ENCODE measurements around the gene RELT.

Gene RELT

GRCh38 chr11:73366265-73366610 is 10.0 kb upstream of the RELT start:
- intact Hi-C loops (cut with DNase I) = no loop called here

GRCh38 chr11:73366953-73367352 is 9.2 kb upstream of the RELT start:
- no peak for DNase-seq
- intact Hi-C loops (cut with DNase I) = no loop called here

More at GRCh38 chr11:73366265-73366610, 10.0 kb upstream of the RELT start:
- DNase-seq = no peak

DNA sequence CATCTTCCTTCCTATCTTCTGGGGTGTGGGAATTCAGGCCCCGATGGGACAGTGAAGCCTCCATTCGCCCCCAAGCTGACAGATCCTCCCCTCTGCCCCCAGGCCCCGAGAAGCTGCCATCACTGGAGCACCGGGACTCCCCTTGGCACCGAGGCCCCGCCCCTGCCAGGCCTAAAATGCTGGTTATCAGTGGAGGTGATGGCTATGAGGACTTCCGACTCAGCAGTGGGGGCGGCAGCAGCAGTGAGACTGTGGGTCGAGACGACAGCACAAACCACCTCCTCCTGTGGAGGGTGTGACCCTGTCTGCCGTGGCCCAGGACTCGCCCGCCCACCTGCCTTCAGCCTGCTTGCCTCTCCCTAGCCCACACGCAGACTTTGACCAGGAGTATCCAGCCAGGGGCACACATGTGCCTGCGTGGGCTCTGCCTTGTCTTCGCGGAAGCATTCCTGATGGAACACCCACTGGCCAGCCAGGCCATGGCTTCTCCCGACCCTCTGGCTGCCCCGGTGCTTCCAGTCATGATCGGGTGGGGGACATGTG is 8.6 kb upstream of the RELT start:
- peak in 1 of 42 donors; percentile 40 for DNase-seq
- intact Hi-C loops (cut with DNase I) = no loop called here

- no peak for DNase-seq
- intact Hi-C loops (cut with DNase I) = no loop called here
These were observed 3.7 kb upstream of the RELT start for GRCh38 chr11:73372375-73372993.

GRCh38 chr11:73374151-73374550 is 2.0 kb upstream of the RELT start:
- intact Hi-C loops (cut with DNase I) = no loop called here
- DNase-seq = peak in 1 of 42 donors; percentile 11

- intact Hi-C loops (cut with DNase I) = no loop called here
- no peak for DNase-seq
These were observed 404 bp upstream of the RELT start for GRCh38 chr11:73375830-73376159.

DNA sequence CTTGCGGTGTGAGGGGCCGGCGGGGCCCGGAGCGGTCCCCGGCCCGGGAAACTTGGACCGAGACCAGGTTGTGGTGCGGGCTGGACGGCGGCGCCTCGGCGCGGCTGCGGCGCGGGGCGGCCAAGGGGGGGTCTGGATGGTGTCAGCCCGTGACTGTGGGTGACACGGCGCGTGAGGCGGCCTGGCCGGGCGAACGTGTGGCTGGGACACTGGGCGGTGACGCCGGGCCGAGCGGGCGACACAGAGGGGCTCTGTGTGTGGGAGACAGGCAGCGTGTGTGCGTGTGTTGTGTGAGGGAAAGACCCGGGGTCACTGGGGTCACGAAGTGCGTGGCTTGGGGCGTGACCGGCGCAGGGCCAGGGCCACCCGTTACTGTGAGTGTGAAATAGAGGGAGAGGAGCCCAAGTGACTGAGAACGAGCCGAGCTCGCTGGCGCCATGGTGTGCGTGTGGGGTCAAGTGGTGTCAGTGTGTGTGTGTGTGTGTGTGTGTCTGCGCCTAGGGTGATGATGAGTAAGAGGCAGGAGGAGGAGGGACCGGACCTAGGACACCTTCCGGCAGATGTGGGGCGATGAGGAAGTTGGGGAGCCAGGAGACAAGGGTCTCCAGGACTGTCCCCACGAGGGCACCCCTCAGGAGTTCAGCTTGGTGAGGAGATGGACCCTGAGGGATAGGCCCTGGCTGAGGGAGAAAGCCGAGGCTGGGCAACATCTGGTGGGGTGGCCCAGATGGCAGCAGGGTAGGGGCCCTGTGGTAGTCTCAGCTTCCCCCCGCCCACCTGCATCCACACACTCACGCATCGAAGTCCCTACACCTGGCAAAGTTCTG is 817 bp downstream of the RELT start:
- intact Hi-C loops (cut with DNase I) = no loop called here
- DNase-seq = peak in 36 of 42 donors; percentile 24 to 80 (median 57)

DNA sequence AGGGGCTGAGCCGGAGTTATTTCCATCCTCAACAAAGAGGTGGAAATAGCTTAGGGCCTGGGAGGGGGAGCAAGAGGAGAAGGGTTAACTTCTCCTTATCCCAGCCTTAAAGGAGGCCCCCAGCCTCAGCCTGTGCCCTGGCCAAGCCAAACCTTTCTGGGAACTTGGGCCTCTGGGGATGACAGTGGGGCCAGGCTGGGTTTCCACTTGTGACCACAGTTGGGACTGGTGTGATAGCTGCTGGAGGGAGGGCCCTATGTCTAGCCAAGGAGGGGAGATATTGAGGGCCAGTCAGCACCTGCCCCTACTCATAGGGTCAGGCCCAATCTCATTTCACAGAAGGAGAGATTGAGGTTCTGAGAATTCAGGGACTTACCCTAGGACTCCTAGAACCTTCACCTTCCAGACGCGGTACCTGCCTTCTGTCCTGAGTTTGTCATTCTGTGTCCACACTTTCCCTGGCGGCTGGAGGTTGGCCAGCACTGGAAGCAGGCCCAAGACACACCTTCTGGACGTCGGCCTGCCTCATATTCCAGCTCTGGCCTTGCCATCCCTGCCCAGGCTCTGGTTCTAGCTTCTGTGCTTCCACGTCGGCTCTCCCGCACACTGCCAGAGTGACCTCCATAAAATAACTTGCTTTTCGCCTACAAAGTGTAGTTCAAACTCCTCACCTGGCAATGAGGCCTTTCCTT is 3.1 kb downstream of the RELT start:
- intact Hi-C loops (cut with DNase I) = no loop called here
- no peak for DNase-seq

- intact Hi-C loops (cut with DNase I) = no loop called here
- DNase-seq = no peak
These were observed 4.1 kb downstream of the RELT start for GRCh38 chr11:73380331-73380730.

DNA sequence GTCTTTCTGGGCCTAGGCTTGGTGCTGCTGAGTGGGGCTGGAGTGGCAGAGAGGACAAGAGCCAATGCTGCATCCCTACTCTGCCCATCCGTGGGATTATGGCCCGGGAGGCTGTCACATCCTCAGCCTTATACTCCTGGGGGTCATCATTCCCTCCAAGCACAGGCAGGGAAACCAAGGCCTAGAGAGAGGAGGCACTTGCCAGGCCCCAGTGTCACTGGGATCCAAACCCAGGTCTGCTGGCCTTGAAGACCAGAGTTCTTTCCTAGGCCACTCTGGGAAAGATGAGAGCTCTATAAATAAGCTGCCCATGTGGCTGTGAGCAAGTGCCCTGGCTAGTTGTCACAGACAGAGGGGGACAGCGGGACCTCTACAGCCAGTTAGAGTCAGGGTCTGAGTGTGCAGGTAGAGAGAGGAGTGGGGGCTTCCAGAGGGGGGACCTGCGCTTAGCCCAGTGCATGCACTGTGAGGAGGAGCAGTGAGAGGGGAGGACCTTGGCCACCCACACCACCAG is 4.8 kb downstream of the RELT start:
- intact Hi-C loops (cut with DNase I) = no loop called here
- DNase-seq = no peak

DNA sequence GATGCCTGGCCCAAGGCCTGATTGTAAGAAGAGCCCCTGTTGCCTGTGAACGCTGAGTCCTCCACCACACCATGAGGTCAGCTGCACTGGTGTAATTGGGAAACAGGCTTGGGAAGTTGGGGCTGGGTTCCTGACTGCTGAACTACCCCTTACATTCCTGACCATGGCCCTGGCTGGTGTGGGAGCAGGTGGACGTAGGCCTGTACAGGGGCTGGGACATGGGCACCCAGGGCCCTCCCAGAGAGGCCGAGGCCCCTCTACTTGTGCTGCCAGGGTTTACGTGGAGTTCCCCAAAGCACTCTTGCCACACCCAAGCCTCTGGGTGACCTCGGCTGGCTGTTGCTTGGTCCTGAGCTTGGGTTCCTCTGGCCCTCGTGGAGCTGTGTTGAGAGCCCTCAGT is 5.4 kb downstream of the RELT start:
- intact Hi-C loops (cut with DNase I) = no loop called here
- no peak for DNase-seq

- DNase-seq = no peak
- intact Hi-C loops (cut with DNase I) = no loop called here
These were observed 6.0 kb downstream of the RELT start for GRCh38 chr11:73382183-73382582.

DNA sequence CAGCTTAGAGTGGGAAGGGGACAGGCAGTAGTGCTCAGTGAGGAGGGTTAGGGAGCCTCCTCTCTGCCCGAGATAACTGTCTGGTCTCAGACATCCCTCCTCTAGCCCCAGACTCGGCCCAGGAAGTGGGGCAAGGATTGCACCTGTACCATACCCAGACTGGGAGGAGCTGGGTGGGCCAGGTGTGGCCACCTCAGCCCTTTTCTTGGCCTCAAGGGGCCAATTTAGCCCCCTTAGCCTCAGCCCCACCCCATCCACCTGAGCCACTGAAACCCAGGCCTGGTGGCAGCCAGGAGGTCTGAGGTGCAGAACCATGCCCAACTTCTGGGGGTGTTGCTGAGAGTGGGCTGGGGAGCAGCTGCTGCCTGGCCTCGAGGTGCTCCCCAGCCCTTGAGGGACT is 6.5 kb downstream of the RELT start:
- no peak for DNase-seq
- intact Hi-C loops (cut with DNase I) = no loop called here

DNA sequence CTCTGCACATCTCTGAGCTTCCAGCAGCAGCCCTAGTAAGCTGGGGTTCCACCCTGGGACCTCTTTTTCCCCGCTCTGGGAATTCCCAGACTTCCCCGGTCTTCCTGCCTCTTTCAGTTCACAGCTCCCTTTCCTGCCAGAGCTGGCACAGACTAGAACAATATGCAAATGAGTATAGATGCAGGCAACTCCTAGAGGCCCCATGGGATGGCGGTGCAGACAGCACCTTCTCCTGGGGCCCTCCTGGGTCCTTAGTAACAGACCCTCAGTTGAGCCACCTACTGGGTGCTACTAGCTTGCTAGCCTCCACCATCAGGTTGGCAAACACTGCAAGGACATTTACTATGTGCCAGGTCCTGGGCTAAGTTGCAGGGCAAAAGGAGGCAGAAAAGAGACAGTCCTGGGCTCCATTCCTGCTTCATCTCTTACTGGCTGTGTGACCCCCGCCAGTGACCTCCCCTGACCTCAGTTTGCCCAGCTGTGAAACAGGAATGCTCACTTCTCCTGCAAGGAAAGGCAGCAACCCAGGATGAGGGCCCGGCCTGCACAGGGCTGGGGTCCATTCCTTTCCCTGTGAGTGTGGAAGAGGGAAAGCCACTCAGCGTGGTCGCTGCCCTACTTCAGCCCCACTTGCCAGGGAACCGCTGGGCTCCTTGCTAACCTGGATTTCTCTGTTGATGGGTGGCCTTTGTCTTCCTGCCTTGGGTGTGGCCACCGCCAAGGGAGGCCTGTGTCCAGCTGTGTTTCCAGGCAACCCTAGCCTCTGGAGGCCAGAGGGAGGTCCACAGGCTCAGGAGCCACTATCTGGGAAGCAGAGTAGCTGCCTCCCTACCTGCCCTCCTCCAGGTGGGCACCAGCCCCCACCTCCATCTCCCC is 7.3 kb downstream of the RELT start:
- peak in 30 of 42 donors; percentile 25 to 83 (median 66) for DNase-seq
- intact Hi-C loops (cut with DNase I) = no loop called here

GRCh38 chr11:73384125-73384441 is 7.9 kb downstream of the RELT start:
- no peak for DNase-seq
- intact Hi-C loops (cut with DNase I) = no loop called here

DNA sequence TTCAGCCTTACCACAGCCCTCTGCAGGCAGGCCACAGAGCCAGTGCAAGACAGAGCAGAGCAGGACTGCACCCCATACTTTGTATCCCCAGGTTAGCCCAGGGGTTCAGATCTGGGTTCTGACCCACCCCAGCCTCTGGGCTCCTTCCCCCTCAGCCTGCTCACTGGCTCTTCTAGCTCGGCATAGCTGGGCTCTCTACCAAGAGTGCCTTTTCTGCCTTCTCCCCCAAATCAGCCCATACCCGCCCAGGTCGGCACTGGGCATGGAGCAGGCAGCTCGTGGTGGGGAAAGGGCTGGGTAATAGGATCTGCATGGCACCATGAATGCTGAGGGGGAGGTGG is 8.3 kb downstream of the RELT start:
- peak in 1 of 42 donors; percentile 36 for DNase-seq
- intact Hi-C loops (cut with DNase I) = no loop called here

DNA sequence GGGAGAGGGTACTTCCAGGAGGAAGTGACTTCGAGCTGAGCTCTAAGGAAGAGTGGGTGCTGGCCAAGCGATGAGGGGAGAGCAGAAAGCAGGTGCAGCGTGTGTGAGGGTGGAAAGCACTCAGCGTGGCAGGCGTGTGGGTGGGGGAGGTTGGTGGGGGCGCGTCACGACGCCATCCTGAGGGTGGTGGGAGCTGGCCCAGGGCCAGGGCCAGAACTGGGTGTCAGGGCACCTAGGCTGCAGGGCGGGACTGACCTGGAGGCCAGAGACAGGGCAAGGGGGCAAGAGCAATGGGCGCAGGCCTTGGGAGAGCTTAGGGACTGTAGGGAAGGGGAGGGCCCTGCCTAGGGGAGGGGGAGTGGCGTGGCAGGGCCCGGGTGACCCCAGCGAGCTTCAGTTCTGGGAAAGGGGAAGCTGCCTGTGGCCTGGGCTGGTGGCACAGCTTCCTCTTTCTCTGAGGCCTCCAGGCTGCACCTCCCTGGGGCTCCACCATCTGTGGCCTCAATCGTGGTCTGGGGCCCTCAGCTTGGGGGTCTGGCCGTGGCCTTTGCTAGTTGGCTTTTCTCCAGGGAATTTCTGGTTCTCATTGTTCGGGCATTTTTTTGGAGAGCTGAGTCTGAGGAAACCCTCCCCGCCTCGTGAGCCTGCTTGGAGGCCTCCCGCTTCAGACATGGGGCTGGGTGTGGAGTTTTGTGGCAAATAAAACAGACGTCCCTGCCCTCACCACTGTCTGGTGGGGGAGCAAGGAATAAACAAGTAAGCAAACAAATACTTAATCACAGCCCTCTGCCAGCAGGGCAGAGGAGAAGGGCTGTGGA is 8.9 kb downstream of the RELT start:
- intact Hi-C loops (cut with DNase I) = no loop called here
- peak in 35 of 42 donors; percentile 27 to 74 (median 51) for DNase-seq

DNA sequence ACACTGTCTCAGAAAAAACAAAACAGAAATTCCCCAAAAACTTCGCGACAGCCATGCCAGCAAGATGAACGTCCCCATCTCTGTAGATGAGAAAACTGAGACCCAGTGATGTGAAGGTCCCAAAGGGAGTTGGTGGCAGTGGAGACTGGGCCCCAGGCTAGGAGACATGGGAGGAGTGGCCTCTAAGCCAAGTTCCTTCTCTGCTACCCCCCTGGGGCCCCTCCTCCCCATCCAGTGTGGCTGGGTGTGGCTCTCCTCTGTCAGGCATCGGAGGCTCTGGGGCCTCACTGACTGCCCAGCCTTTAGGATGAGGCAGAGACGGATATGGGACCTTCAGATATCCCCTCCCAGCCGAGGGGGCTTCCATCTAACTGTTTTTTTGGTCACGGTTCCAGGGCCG is 9.8 kb downstream of the RELT start:
- peak in 1 of 42 donors; percentile 51 for DNase-seq
- intact Hi-C loops (cut with DNase I) = no loop called here
